Activated CD4-positive, alpha-beta memory T cell treated with anti-CD3 and anti-CD28 coated beads for 36 hours (primary cell): ENCODE results near the gene RPL41. TPM values are rescaled to one million over a fixed set of nuclear protein-coding genes. Genes with fewer than 3 reads are reported as not detected.
A peak's percentile ranks its signal among the peaks of the same experiment; 100 is the strongest.

Experiments used
- CTCF ChIA-PET: fragments of 350-600 bp; sonication (Branson Sonifier 250); formaldehyde crosslinking; loops from one replicate; lab custom pipeline; 2021; ENCODE audit warnings: antibody characterized with exemption, inconsistent platforms; lab: Charles Lee
- POLR2A ChIA-PET: fragments of 350-600 bp; sonication (Branson Sonifier 250); formaldehyde crosslinking; loops from one replicate; lab custom pipeline; 2021; ENCODE audit warnings: antibody characterized with exemption; lab: Charles Lee
- DNase-seq: peaks from one replicate; pipeline ENCODE4 v3.0.0-alpha.2; 2020
- H3K27ac Mint-ChIP-seq: one replicate; pipeline ENCODE4 v1.8.0; 2021; ENCODE audit warnings: mixed read lengths
- H3K27me3 Mint-ChIP-seq: one replicate; pipeline ENCODE4 v1.8.0; 2021; ENCODE audit warnings: mixed read lengths
- H3K36me3 Mint-ChIP-seq: one replicate; pipeline ENCODE4 v1.8.0; 2021; ENCODE audit warnings: mixed read lengths
- H3K4me1 Mint-ChIP-seq: one replicate; pipeline ENCODE4 v1.8.0; 2021; ENCODE audit warnings: low read depth, mixed read lengths
- H3K4me3 Mint-ChIP-seq: one replicate; pipeline ENCODE4 v1.8.0; 2021; ENCODE audit warnings: mild to moderate bottlenecking, mixed read lengths
- H3K9me3 Mint-ChIP-seq: one replicate; pipeline ENCODE4 v1.8.0; 2021; ENCODE audit warnings: mixed read lengths
- intact Hi-C: fragments of 100-400 bp; cut with micrococcal nuclease; formaldehyde crosslinking; loops from one replicate; pipeline ENCODE4 v1.15.1; 2023
- total RNA-seq, 2 experiments: library from RNA; stranded (reverse); gene quantifications; one replicate each; pipeline ENCODE4 v1.2.3, GENCODE V29; 2021

The RPL41 gene
- total RNA-seq, 2 experiments from 2014 or later, result 5,210 to 5,251 TPM

- intact Hi-C loops, result loop anchor here (1.0 kb wide), 1 partner anchor 8 kb away; the partner anchor contains the start of gene MYL6B
- ChIA-PET CTCF (interaction anchor here (0.6 to 6.2 kb wide), 5 partner anchors 8 to 1309 kb away, joined by 3 to 48 read pairs (median 14); partner anchors contain the start of genes ESYT1, MYL6B, SMARCC2 and ZC3H10), POLR2A (interaction anchor here (0.6 to 4.5 kb wide), 6 partner anchors 9 to 44 kb away, joined by 3 to 19 read pairs (median 12); partner anchors contain the start of genes ESYT1, MYL6B, SMARCC2 and ZC3H10)
- peaks cover 64% of the 10 kb centered on the region for H3K36me3 Mint-ChIP-seq
- no peaks in the 10 kb centered on the region for H3K27me3 Mint-ChIP-seq
- DNase-seq, result peak; percentile 79
- peak overlapping the region; percentile 95 for H3K4me3 Mint-ChIP-seq
- no peaks in the 10 kb centered on the region for H3K9me3 Mint-ChIP-seq
- peak overlapping the region; percentile 98 for H3K27ac Mint-ChIP-seq
- peaks cover 35% of the 10 kb centered on the region for H3K4me1 Mint-ChIP-seq
Measured at GRCh38 chr12:56160193-56160763, 43.8 kb downstream of the RPL41 start.

- POLR2A ChIA-PET, result interaction anchor here (0.8 to 4.5 kb wide), 7 partner anchors 8 to 43 kb away, joined by 3 to 19 read pairs (median 6); partner anchors contain the start of genes ESYT1, MYL6B, SMARCC2 and ZC3H10
- H3K36me3 Mint-ChIP-seq, result peaks cover 63% of the 10 kb centered on the region
- CTCF ChIA-PET, result interaction anchor here (0.6 to 6.2 kb wide), 7 partner anchors 9 to 1308 kb away, joined by 3 to 48 read pairs (median 7); partner anchors contain the start of genes ESYT1, MYL6B, SMARCC2 and ZC3H10
- DNase-seq, result no peak
- peak overlapping the region; percentile 95 for H3K4me3 Mint-ChIP-seq
- H3K27ac Mint-ChIP-seq, result peak overlapping the region; percentile 98
- intact Hi-C loops, result loop anchor here (1.0 kb wide), 1 partner anchor 9 kb away; the partner anchor contains the start of gene MYL6B
- H3K27me3 Mint-ChIP-seq, result no peaks in the 10 kb centered on the region
- no peaks in the 10 kb centered on the region for H3K9me3 Mint-ChIP-seq
- H3K4me1 Mint-ChIP-seq, result peaks cover 32% of the 10 kb centered on the region
Measured at GRCh38 chr12:56160894-56161689, 44.7 kb downstream of the RPL41 start.

- H3K36me3 Mint-ChIP-seq, result peaks cover 63% of the 10 kb centered on the region
- no peaks in the 10 kb centered on the region for H3K27me3 Mint-ChIP-seq
- ChIA-PET POLR2A (interaction anchor here (1.0 to 4.5 kb wide), 9 partner anchors 10 to 44 kb away, joined by 3 to 19 read pairs (median 6); partner anchors contain the start of genes ESYT1, MYL6B, SMARCC2 and ZC3H10), CTCF (interaction anchor here (0.6 to 6.2 kb wide), 6 partner anchors 10 to 115 kb away, joined by 3 to 48 read pairs (median 10); partner anchors contain the start of genes ESYT1, SMARCC2 and ZC3H10)
- intact Hi-C loops, result no loop called here
- peak overlapping the region; percentile 95 for H3K4me3 Mint-ChIP-seq
- no peaks in the 10 kb centered on the region for H3K9me3 Mint-ChIP-seq
- DNase-seq, result no peak
- peak overlapping the region; percentile 98 for H3K27ac Mint-ChIP-seq
- H3K4me1 Mint-ChIP-seq, result peaks cover 32% of the 10 kb centered on the region
Measured at GRCh38 chr12:56161690-56162351, 45.4 kb downstream of the RPL41 start.

GRCh38 chr12:56162468-56163290 lies 46.2 kb downstream of the RPL41 start:
- H3K9me3 Mint-ChIP-seq, result no peaks in the 10 kb centered on the region

GRCh38 chr12:56163533-56164344 lies 47.3 kb downstream of the RPL41 start:
- Mint-ChIP-seq H3K27ac (peak overlapping the region; percentile 51), H3K4me3 (no peak overlapping the region), H3K9me3 (no peaks in the 10 kb centered on the region), H3K27me3 (no peaks in the 10 kb centered on the region), H3K36me3 (peaks cover 64% of the 10 kb centered on the region), H3K4me1 (peaks cover 26% of the 10 kb centered on the region)
- intact Hi-C loops, result no loop called here
- DNase-seq, result no peak
- CTCF ChIA-PET, result interaction anchor here (0.8 to 6.2 kb wide), 3 partner anchors 25 to 44 kb away, joined by 3 to 48 read pairs (median 46); partner anchors contain the start of genes ESYT1 and SMARCC2
- POLR2A ChIA-PET, result interaction anchor here (0.9 to 4.5 kb wide), 7 partner anchors 8 to 45 kb away, joined by 3 to 19 read pairs (median 4); partner anchors contain the start of genes ESYT1 and ZC3H10

More at GRCh38 chr12:56162468-56163290, 46.2 kb downstream of the RPL41 start:
- ChIA-PET POLR2A (interaction anchor here (0.9 to 4.5 kb wide), 7 partner anchors 9 to 44 kb away, joined by 3 to 19 read pairs (median 4); partner anchors contain the start of genes ESYT1 and ZC3H10), CTCF (interaction anchor here (0.6 to 6.2 kb wide), 7 partner anchors 11 to 361 kb away, joined by 3 to 48 read pairs (median 7); partner anchors contain the start of genes ESYT1, SMARCC2 and ZC3H10)
- Mint-ChIP-seq H3K4me1 (peaks cover 26% of the 10 kb centered on the region), H3K36me3 (peaks cover 65% of the 10 kb centered on the region), H3K27ac (peak overlapping the region; percentile 44), H3K27me3 (no peaks in the 10 kb centered on the region), H3K4me3 (no peak overlapping the region)
- intact Hi-C loops, result no loop called here
- DNase-seq, result no peak

- Mint-ChIP-seq H3K27ac (peak overlapping the region; percentile 44), H3K36me3 (peaks cover 60% of the 10 kb centered on the region), H3K27me3 (no peaks in the 10 kb centered on the region), H3K9me3 (no peaks in the 10 kb centered on the region), H3K4me1 (peaks cover 26% of the 10 kb centered on the region), H3K4me3 (no peak overlapping the region)
- intact Hi-C loops, result no loop called here
- POLR2A ChIA-PET, result no interaction called here
- CTCF ChIA-PET, result no interaction called here
- DNase-seq, result no peak
Measured at GRCh38 chr12:56164345-56164729, 47.9 kb downstream of the RPL41 start.

GRCh38 chr12:56165369-56165768 lies 48.9 kb downstream of the RPL41 start:
- H3K4me3 Mint-ChIP-seq, result no peak overlapping the region
- no peaks in the 10 kb centered on the region for H3K9me3 Mint-ChIP-seq
- H3K27ac Mint-ChIP-seq, result no peak overlapping the region
- H3K4me1 Mint-ChIP-seq, result peaks cover 19% of the 10 kb centered on the region
- no peaks in the 10 kb centered on the region for H3K27me3 Mint-ChIP-seq
- ChIA-PET POLR2A (interaction anchor here (1.0 to 1.2 kb wide), 3 partner anchors 13 to 46 kb away, joined by 3 to 4 read pairs (median 4); no protein-coding TSS in a partner anchor), CTCF (no interaction called here)
- intact Hi-C loops, result no loop called here
- peaks cover 53% of the 10 kb centered on the region for H3K36me3 Mint-ChIP-seq
- DNase-seq, result no peak

Other genes with a start within 250 kb of the RPL41 start
- 10 to 100 TPM; 31.6 to 33.0 TPM for gene PYM1, start 188.7 kb upstream of the RPL41 start, total RNA-seq
- 100 to 1,000 TPM; 348 to 383 TPM for gene DGKA, start 185.5 kb upstream of the RPL41 start, total RNA-seq
- 1 to 10 TPM in 1 of 2 experiments, under 1 TPM in 1; 0.94 to 1.5 TPM for gene PMEL, start 150.6 kb upstream of the RPL41 start, total RNA-seq
- gene CDK2, start 149.8 kb upstream of the RPL41 start, total RNA-seq, result 100 to 1,000 TPM; 121 to 127 TPM
- gene RAB5B, start 142.6 kb upstream of the RPL41 start, total RNA-seq, result 10 to 100 TPM; 44.8 to 46.4 TPM
- 1 to 10 TPM; 2.4 to 2.7 TPM for gene SUOX, start 119.4 kb upstream of the RPL41 start, total RNA-seq
- 10 to 100 TPM; 14.4 to 15.1 TPM for gene IKZF4, start 95.6 kb upstream of the RPL41 start, total RNA-seq
- gene RPS26, start 74.7 kb upstream of the RPL41 start, total RNA-seq, result 10 to 100 TPM; 28.1 to 40.7 TPM
- under 1 TPM; 0.82 to 0.86 TPM for gene ERBB3, start 36.5 kb upstream of the RPL41 start, total RNA-seq
- 100 to 1,000 TPM; 399 to 410 TPM for gene PA2G4, start 12.1 kb upstream of the RPL41 start, total RNA-seq
- gene ZC3H10, start 1.6 kb downstream of the RPL41 start, total RNA-seq, result 1 to 10 TPM; 5.1 to 7.2 TPM
- 100 to 1,000 TPM; 142 to 146 TPM for gene ESYT1, start 11.6 kb downstream of the RPL41 start, total RNA-seq
- 10 to 100 TPM; 63.8 to 70.8 TPM for gene MYL6B, start 36.0 kb downstream of the RPL41 start, total RNA-seq
- gene MYL6, start 41.7 kb downstream of the RPL41 start, total RNA-seq, result 1,000 to 10,000 TPM; 1,196 to 1,215 TPM
- 100 to 1,000 TPM in 1 of 2 experiments, 10 to 100 TPM in 1; 96.4 to 103 TPM for gene SMARCC2, start 72.8 kb downstream of the RPL41 start, total RNA-seq
- 10 to 100 TPM; 28.2 to 31.2 TPM for gene RNF41, start 105.3 kb downstream of the RPL41 start, total RNA-seq
- 10 to 100 TPM; 62.0 to 62.2 TPM for gene NABP2, start 107.7 kb downstream of the RPL41 start, total RNA-seq
- gene SLC39A5, start 113.4 kb downstream of the RPL41 start, total RNA-seq, result 1 to 10 TPM in 1 of 2 experiments, under 1 TPM in 1; 0.59 to 1.7 TPM
- 10 to 100 TPM; 34.1 to 37.0 TPM for gene ANKRD52, start 141.8 kb downstream of the RPL41 start, total RNA-seq
- 1 to 10 TPM; 6.3 to 7.0 TPM for gene COQ10A, start 150.3 kb downstream of the RPL41 start, total RNA-seq
- 100 to 1,000 TPM; 304 to 309 TPM for gene CS, start 183.7 kb downstream of the RPL41 start, total RNA-seq
- gene CNPY2, start 199.4 kb downstream of the RPL41 start, total RNA-seq, result 10 to 100 TPM; 74.7 to 91.6 TPM
- 10 to 100 TPM; 49.0 to 51.2 TPM for gene PAN2, start 217.4 kb downstream of the RPL41 start, total RNA-seq
- 10 to 100 TPM; 47.6 to 48.5 TPM for gene IL23A, start 222.3 kb downstream of the RPL41 start, total RNA-seq
- gene STAT2, start 243.5 kb downstream of the RPL41 start, total RNA-seq, result 100 to 1,000 TPM; 125 to 139 TPM
- gene APOF, start 246.2 kb downstream of the RPL41 start, total RNA-seq, result not detected